Heart right ventricle (tissue), 16 donors: ENCODE measurements around the gene HELB. TPM values are rescaled to one million over a fixed set of nuclear protein-coding genes. Genes with fewer than 3 reads are reported as not detected.

ENCODE experiments used
- ATAC-seq, 8 donors: fragments of 200-7000 bp; cut with Tn5 transposase; one replicate each; pipeline ENCODE4 v1.9.1; 2020; ENCODE audit warnings: mild to moderate bottlenecking in 8 of 8, moderate library complexity in 8 of 8, moderate number of reproducible peaks in 1 of 8
- DNase-seq, 2 donors: peaks; one replicate each; pipeline ENCODE4 v3.0.0-alpha.2; 2020
- H3K27ac ChIP-seq, 10 donors: fragments of 200-600 bp; sonication (generic) in 2 of 10; one replicate each; pipeline versions ENCODE4 v1.5.0 to v1.8.0; 2020 to 2022; ENCODE audit warnings: mild to moderate bottlenecking in 3 of 10
- H3K27me3 ChIP-seq, 7 donors: fragments of 200-600 bp; one replicate each; pipeline ENCODE4 v1.8.0; 2021 to 2022; ENCODE audit warnings: mild to moderate bottlenecking in 2 of 7
- H3K36me3 ChIP-seq, 9 donors: fragments of 200-600 bp; sonication (generic) in 1 of 9; one replicate each; pipeline versions ENCODE4 v1.5.0 to v1.8.0; 2020 to 2022; ENCODE audit warnings: mild to moderate bottlenecking in 2 of 9
- H3K4me1 ChIP-seq, 9 donors: fragments of 200-600 bp; sonication (generic) in 1 of 9; one replicate each; pipeline versions ENCODE4 v1.5.0 to v1.8.0; 2020 to 2022; ENCODE audit warnings: mild to moderate bottlenecking in 4 of 9
- H3K4me3 ChIP-seq, 10 donors: fragments of 200-600 bp; sonication (generic) in 2 of 10; one replicate each; pipeline versions ENCODE4 v1.5.0 to v1.8.0; 2020 to 2022; ENCODE audit warnings: mild to moderate bottlenecking in 7 of 10, moderate library complexity in 2 of 10
- H3K9me3 ChIP-seq, 11 donors: fragments of 200-600 bp in 10 of 11; sonication (generic) in 2 of 11; one replicate each; pipeline versions ENCODE4 v1.5.0 to v1.8.0; 2013 to 2022; ENCODE audit warnings: mild to moderate bottlenecking in 2 of 11, control low read depth in 1 of 11, moderate library complexity in 1 of 11
- WGBS, 2 donors: extraction: QIAGEN DNeasy Blood & Tissue Kit; methylation state at CpG; one replicate each; pipeline ENCODE4 v1.1.7; 2013; ENCODE audit warnings: inconsistent platforms in 1 of 2; 5-methylcytosine and 5-hydroxymethylcytosine counted together
- intact Hi-C, 10 donors: fragments of 100-400 bp; cut with DNase I; formaldehyde crosslinking; loops; one replicate each; pipeline versions ENCODE4 v1.11.1 to v1.14.2; 2022
- polyA plus RNA-seq, 2 donors: library from polyadenylated mRNA; stranded (reverse); fragments of 200-250 nt; gene quantifications; one replicate each; pipeline ENCODE4 v1.2.3, GENCODE V29; 2013
- total RNA-seq, 10 donors: library from RNA; stranded (reverse); fragmentation: NEBNext Ultra II Directional in 3 of 10; extraction: Animal tissue kit (Norgen Biotek cat#: 25700) in 3 of 10; gene quantifications; one replicate each; pipeline versions ENCODE4 v1.2.1 to v1.2.4, GENCODE V29; 2021 to 2023
- TF ChIP-seq, protein P1 (sequence below), 9 donors: fragments of 200-600 bp; sonication (generic) in 2 of 9; IDR thresholded peaks; one replicate each; pipeline versions ENCODE4 v1.5.0 to v1.8.0; 2021 to 2022; ENCODE audit warnings: antibody characterized with exemption in 9 of 9, mild to moderate bottlenecking in 5 of 9, moderate library complexity in 1 of 9
- donor health status: Arrhythmogenic right ventricular cardiomyopathy.
- donor health status: ischemic (EF 13 %, LVEDD 7.1; RV severe dilation, severe dysfunction).
- donor health status: healthy with polysubstance abuse.
- donor health status: DM: no; HTN: yes; CAD: no.
- donor health status: DM: no; HTN: no; CAD: no.
- donor health status: ischemic (EF 25% LVEDD 6.9; RV normal size, moderate dysfunction).
- donor health status: ischemic (EF 25% LVEDD 5.7; RV mildly dilated, moderate dysfunction).
- donor health status: healthy.
- donor health status: DM: yes; HTN: yes; CAD: no.
- donor health status: Ischemic cardiomyopathy.
- donor health status: ischemic (EF 35%, LVEDD 5.7; RV mildly dilated, moderate dysfunction).
- donor health status: nonischemic (EF 11% LVEDD 7.7; RV severe dilation, severe dysfunction).
- donor health status: DM: yes; HTN: yes; CAD: no.
- donor health status: PGD.
- donor health status: ischemic (EF 29% LVEDD 5.4; RV normal size, mild dysfunction).
- donor health status: nonischemic (EF 23%, LVEDD 6.1; RV moderate dilation, normal function).

The HELB gene
- total and polyA plus RNA-seq, 12 donors = 0.16 to 3.6 (median 0.82) TPM

GRCh38 chr12:66319266-66319954 is 17.1 kb downstream of the HELB start:
- intact Hi-C loops = no loop called here
- 67 to 91% methylated on average over 4 of the region's 4 CpGs for WGBS, 2 donors
- no peak for ATAC-seq
- H3K4me3 ChIP-seq = no peak overlapping the region
- peaks cover 0 to 12% (median 0%) of the 10 kb centered on the region in 9 donors for H3K4me1 ChIP-seq
- no peak for DNase-seq
- TF ChIP-seq, protein P1, sequence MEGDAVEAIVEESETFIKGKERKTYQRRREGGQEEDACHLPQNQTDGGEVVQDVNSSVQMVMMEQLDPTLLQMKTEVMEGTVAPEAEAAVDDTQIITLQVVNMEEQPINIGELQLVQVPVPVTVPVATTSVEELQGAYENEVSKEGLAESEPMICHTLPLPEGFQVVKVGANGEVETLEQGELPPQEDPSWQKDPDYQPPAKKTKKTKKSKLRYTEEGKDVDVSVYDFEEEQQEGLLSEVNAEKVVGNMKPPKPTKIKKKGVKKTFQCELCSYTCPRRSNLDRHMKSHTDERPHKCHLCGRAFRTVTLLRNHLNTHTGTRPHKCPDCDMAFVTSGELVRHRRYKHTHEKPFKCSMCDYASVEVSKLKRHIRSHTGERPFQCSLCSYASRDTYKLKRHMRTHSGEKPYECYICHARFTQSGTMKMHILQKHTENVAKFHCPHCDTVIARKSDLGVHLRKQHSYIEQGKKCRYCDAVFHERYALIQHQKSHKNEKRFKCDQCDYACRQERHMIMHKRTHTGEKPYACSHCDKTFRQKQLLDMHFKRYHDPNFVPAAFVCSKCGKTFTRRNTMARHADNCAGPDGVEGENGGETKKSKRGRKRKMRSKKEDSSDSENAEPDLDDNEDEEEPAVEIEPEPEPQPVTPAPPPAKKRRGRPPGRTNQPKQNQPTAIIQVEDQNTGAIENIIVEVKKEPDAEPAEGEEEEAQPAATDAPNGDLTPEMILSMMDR (IDR thresholded peaks at IDR 0.05) = no peak
- H3K27ac ChIP-seq = no peak overlapping the region
- no peaks in the 10 kb centered on the region for H3K9me3 ChIP-seq
- no peaks in the 10 kb centered on the region for H3K27me3 ChIP-seq
- H3K36me3 ChIP-seq = peaks cover 0 to 75% (median 8%) of the 10 kb centered on the region in 9 donors

GRCh38 chr12:66320996-66321395 is 18.7 kb downstream of the HELB start:
- no peak for ATAC-seq
- Histone ChIP-seq H3K36me3 (peaks cover 0 to 78% (median 13%) of the 10 kb centered on the region in 9 donors), H3K27ac (peak overlapping the region in 1 of 10 donors; percentile 28), H3K9me3 (no peaks in the 10 kb centered on the region), H3K4me1 (peaks cover 0 to 12% (median 0%) of the 10 kb centered on the region in 9 donors), H3K4me3 (no peak overlapping the region), H3K27me3 (no peaks in the 10 kb centered on the region)
- intact Hi-C loops = no loop called here
- no peak for DNase-seq
- WGBS, 2 donors = 98 to 100% methylated on average over 3 of the region's 3 CpGs
- TF ChIP-seq, protein P1 (IDR thresholded peaks at IDR 0.05) = no peak

DNA sequence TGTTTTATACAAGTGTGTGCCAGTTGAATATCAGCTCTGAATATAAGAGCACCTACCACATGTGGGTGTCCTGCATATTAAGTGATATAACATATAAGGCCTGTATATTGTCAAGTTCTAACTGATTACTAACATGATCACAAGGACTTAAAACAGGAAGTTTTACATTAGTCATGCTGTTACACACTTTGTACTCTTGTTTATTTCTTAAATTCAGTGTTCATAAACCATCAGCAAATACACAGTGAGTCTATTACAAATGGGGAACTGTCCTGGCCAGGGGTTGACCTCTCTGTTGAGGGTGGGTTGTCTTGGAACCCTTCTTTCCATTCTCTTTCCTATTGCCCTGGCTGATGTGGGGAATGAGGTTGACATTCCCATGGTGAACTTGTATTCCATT is 19.1 kb downstream of the HELB start:
- no peak for ATAC-seq
- TF ChIP-seq, protein P1 (IDR thresholded peaks at IDR 0.05) = no peak
- Histone ChIP-seq H3K4me3 (no peak overlapping the region), H3K36me3 (peaks cover 0 to 77% (median 13%) of the 10 kb centered on the region in 9 donors), H3K27me3 (no peaks in the 10 kb centered on the region), H3K4me1 (peaks cover 0 to 12% (median 0%) of the 10 kb centered on the region in 9 donors), H3K27ac (peak overlapping the region in 1 of 10 donors; percentile 28), H3K9me3 (no peaks in the 10 kb centered on the region)
- intact Hi-C loops = no loop called here
- no peak for DNase-seq

- H3K9me3 ChIP-seq = no peaks in the 10 kb centered on the region
- peaks cover 0 to 83% (median 13%) of the 10 kb centered on the region in 9 donors for H3K36me3 ChIP-seq
- no peak for DNase-seq
- WGBS, 2 donors = 91 to 93% methylated on average over 1 of the region's 1 CpG
- no peak overlapping the region for H3K4me3 ChIP-seq
- intact Hi-C loops = no loop called here
- H3K4me1 ChIP-seq = peaks cover 0 to 12% (median 0%) of the 10 kb centered on the region in 9 donors
- TF ChIP-seq, protein P1 (IDR thresholded peaks at IDR 0.05) = no peak
- ATAC-seq = no peak
- no peaks in the 10 kb centered on the region for H3K27me3 ChIP-seq
- no peak overlapping the region for H3K27ac ChIP-seq
Observed at GRCh38 chr12:66323017-66323416, 20.7 kb downstream of the HELB start.
